Measurements from ENCODE around the gene ZNF609.

Gene ZNF609

GRCh38 chr15:64528871-64529270, 68.5 kb downstream of the ZNF609 start:
- in situ Hi-C loops (cut with HindIII; ENCODE audit: low sequenced_read_pairs) = no loop called here

GRCh38 chr15:64530472-64530871, 70.1 kb downstream of the ZNF609 start:
- H3K4me3 ChIP-seq (ENCODE audit: low read depth, low read length) = no peak overlapping the region
- no peak for TF ChIP-seq CTCF (IDR thresholded peaks at IDR 0.05; ENCODE audit: low read depth, low read length)
- DNase-seq (ENCODE audit: low read depth, low spot score) = no peak
- in situ Hi-C loops (cut with HindIII; ENCODE audit: low sequenced_read_pairs) = no loop called here

More at GRCh38 chr15:64528871-64529270, 68.5 kb downstream of the ZNF609 start:
- no peak for TF ChIP-seq CTCF (IDR thresholded peaks at IDR 0.05; ENCODE audit: low read depth, low read length)
- DNase-seq (ENCODE audit: low read depth, low spot score) = no peak
- no peak overlapping the region for H3K4me3 ChIP-seq (ENCODE audit: low read depth, low read length)

- H3K4me3 ChIP-seq (ENCODE audit: low read depth, low read length) = no peak overlapping the region
- in situ Hi-C loops (cut with HindIII; ENCODE audit: low sequenced_read_pairs) = no loop called here
- TF ChIP-seq CTCF (IDR thresholded peaks at IDR 0.05; ENCODE audit: low read depth, low read length) = no peak
- no peak for DNase-seq (ENCODE audit: low read depth, low spot score)
Measured at GRCh38 chr15:64530918-64531317, 70.5 kb downstream of the ZNF609 start.

GRCh38 chr15:64532521-64533315, 72.3 kb downstream of the ZNF609 start:
- in situ Hi-C loops (cut with HindIII; ENCODE audit: low sequenced_read_pairs) = no loop called here
- no peak for TF ChIP-seq CTCF (IDR thresholded peaks at IDR 0.05; ENCODE audit: low read depth, low read length)
- DNase-seq (ENCODE audit: low read depth, low spot score) = no peak

GRCh38 chr15:64535460-64536243, 75.3 kb downstream of the ZNF609 start:
- DNase-seq (ENCODE audit: low read depth, low spot score) = no peak

More at GRCh38 chr15:64532521-64533315, 72.3 kb downstream of the ZNF609 start:
- no peak overlapping the region for H3K4me3 ChIP-seq (ENCODE audit: low read depth, low read length)

More at GRCh38 chr15:64535460-64536243, 75.3 kb downstream of the ZNF609 start:
- in situ Hi-C loops (cut with HindIII; ENCODE audit: low sequenced_read_pairs) = no loop called here
- H3K4me3 ChIP-seq (ENCODE audit: low read depth, low read length) = no peak overlapping the region
- no peak for TF ChIP-seq CTCF (IDR thresholded peaks at IDR 0.05; ENCODE audit: low read depth, low read length)

Data from astrocyte of the spinal cord (primary cell).